ENCODE results near the gene ZNF641. TPM values are rescaled to one million over a fixed set of nuclear protein-coding genes. Genes with fewer than 3 reads are reported as not detected.
A peak's percentile ranks its signal among the peaks of the same experiment; 100 is the strongest.

ZNF641 gene
- total RNA-seq, 2 experiments from 2014 or later, result 12.6 to 16.2 TPM

DNA sequence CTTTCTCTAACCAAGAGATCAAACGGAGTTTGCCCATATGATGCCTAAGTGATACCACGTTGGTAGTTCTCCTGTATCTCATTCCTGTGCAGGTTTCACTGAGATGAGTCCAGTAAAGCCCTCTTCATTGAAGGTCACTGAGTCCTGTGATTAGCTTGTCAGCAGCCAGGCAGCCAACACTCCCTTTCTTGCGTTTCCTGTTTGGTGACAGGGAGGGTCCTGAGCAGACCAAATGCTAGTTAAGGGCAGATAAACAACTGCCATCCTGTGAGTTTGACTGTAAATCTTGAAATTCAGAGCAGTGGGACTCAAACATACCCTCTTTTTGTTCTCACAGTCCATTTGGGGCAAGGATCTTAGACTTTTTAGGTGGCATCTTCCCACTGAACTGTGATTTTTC is 39.4 kb downstream of the ZNF641 start:
- H3K4me1 Mint-ChIP-seq, result no peaks in the 10 kb centered on the region
- H3K27ac Mint-ChIP-seq, result no peak overlapping the region
- ATAC-seq (no peak), DNase-seq (no peak)
- no peaks in the 10 kb centered on the region for H3K36me3 Mint-ChIP-seq
- H3K4me3 Mint-ChIP-seq, result no peak overlapping the region
- H3K27me3 Mint-ChIP-seq, result no peaks in the 10 kb centered on the region
- peaks cover under 1% of the 10 kb centered on the region for H3K9me3 Mint-ChIP-seq (ENCODE audit: low read depth)
- CTCF ChIA-PET, result no interaction called here

DNA sequence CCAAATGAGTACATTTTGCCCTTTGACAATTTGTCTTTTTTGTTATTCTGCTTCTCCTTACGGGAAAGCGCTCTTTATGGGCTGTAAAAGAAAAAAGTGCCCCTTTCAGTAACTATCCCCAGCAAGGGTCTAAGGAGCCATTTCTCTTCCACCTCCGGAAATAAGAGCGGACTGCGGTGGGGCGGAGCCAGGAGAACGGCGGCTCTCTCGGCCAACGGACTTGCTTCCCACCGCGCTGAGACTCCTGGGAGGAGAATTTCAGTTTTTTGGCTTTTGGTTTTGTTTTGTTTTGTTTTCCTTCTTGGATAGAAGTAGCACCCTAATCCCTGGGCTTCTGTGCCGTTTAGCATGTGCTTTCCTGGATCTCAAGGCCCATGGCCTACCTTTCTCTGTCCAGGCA is 43.5 kb downstream of the ZNF641 start:
- no peak overlapping the region for H3K4me3 Mint-ChIP-seq
- H3K27me3 Mint-ChIP-seq, result no peaks in the 10 kb centered on the region
- H3K36me3 Mint-ChIP-seq, result no peaks in the 10 kb centered on the region
- H3K9me3 Mint-ChIP-seq (ENCODE audit: low read depth), result no peaks in the 10 kb centered on the region
- CTCF ChIA-PET, result no interaction called here
- ATAC-seq (no peak), DNase-seq (no peak)
- H3K4me1 Mint-ChIP-seq, result no peaks in the 10 kb centered on the region
- no peak overlapping the region for H3K27ac Mint-ChIP-seq

DNA sequence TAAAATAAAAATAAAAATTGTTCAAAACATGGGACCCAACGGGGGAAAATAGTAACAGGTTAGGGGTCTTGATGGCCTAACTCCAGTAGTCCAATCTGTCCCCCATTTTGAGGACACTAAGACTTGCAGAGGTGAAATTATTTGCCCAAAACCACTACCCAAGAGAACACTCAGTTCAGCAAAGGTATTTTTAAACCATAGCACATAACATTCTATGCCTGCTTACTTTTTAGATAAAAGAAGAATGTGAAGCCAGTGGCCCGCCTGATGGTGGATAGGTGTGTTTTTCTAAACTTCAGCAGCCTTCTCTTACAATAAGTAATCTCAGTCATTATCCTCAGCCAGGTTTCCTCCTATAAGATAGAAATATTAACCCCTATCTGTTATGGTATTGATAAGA is 45.5 kb downstream of the ZNF641 start:
- H3K4me1 Mint-ChIP-seq, result no peaks in the 10 kb centered on the region
- H3K4me3 Mint-ChIP-seq, result no peak overlapping the region

DNA sequence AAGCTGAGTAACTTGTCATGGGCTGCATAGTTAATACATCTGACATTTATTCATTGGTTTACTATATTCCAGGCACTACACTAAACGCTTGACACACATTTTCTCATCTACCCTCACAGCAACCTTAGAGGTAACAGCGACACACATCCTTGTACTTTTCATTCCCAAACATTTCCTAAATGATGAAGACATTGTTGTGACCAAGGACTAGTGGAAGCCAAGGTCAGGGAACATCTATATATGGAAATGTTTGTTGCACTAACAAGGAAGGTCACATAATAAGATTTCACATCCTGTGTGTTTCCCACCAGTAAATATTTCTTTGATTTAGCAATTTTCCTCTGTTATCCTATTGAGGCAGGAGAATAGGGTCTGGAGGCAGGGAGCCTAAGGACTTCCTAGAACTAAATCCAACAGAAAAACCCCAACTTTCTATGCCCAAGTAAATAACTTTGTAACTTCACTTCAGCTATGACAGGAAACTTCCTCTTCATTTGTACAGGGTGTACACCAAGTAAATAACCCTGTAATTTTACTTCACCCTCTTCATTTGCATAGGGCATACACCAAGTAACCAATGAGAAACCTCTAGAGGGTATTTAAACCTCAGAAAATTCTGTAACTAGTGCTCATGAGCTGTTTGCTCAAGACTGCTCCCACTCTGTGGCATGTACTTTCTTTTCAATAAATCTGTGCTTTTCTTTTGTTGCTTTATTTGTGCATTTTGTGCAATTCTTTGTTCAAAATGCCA is 48.4 kb downstream of the ZNF641 start:
- Mint-ChIP-seq H3K27ac (no peak overlapping the region), H3K27me3 (peaks cover 7% of the 10 kb centered on the region), H3K36me3 (no peaks in the 10 kb centered on the region), H3K4me3 (no peak overlapping the region), H3K9me3 (ENCODE audit: low read depth) (no peaks in the 10 kb centered on the region), H3K4me1 (no peaks in the 10 kb centered on the region)
- no peak for DNase-seq
- CTCF ChIA-PET, result interaction anchor here (0.6 kb wide), 1 partner anchor 343 kb away, joined by 3 read pairs; no protein-coding TSS in a partner anchor
- no peak for ATAC-seq

More for the DNA sequence above, 45.5 kb downstream of the ZNF641 start:
- ATAC-seq (no peak), DNase-seq (no peak)
- Mint-ChIP-seq H3K27ac (no peak overlapping the region), H3K27me3 (no peaks in the 10 kb centered on the region), H3K9me3 (ENCODE audit: low read depth) (no peaks in the 10 kb centered on the region), H3K36me3 (no peaks in the 10 kb centered on the region)
- CTCF ChIA-PET, result interaction anchor here (0.5 kb wide), 1 partner anchor 428 kb away, joined by 3 read pairs; no protein-coding TSS in a partner anchor

DNA sequence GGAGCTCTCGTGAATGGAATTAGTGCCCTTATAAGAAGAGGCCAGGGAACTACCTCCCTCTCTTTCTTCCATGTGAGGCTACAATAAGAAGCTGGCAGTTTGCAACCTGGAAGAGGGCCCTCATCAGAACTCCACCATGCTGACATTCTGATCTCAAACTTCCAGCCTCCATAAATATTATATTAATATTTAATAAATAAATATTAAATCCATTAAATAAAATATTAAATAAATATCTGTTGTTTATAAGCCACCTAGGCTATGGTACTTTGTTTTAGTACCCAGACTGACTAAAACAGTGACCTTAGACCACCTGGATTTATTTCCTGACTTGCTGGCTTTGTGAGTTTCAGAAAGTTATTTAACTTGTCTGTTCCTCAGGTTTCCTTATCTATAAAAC is 49.9 kb downstream of the ZNF641 start:
- Mint-ChIP-seq H3K27ac (no peak overlapping the region), H3K4me1 (peaks cover 12% of the 10 kb centered on the region)
- CTCF ChIA-PET, result no interaction called here

DNA sequence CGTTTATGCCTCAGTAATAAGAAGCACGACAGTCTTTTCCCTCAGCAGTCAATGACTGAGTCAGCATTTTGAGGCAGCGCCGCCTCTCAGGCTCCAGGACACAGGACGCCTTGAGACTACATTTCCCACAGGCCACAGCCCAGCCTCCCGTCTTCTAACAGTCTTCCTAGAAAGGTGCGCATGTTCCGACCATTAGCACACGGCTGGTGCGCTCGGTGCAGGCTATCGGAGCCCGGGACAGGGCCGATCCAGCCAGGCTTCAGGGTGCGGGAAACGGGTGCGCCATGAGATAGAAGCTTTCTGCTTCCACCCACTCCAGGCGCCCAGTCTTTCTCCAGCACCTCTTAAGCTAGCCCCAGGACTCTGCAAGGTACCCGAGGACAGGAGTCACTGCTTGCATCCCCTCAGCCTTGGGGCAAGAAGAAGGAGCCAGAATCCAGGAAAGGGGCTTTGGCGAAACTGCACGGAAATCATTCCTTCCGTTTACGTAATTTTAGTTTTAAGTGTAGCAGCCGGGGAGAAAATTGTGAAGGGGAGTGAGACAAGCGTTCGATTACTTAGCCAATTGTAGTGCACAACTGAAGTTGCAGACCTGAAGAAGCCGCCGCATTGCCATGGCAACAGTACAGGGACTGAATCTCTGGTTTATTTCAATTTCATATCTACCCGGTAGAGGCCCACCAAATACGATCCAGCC is 54.0 kb downstream of the ZNF641 start:
- peaks cover 15% of the 10 kb centered on the region for H3K4me1 Mint-ChIP-seq
- H3K36me3 Mint-ChIP-seq, result no peaks in the 10 kb centered on the region
- H3K9me3 Mint-ChIP-seq (ENCODE audit: low read depth), result no peaks in the 10 kb centered on the region
- no peak overlapping the region for H3K27ac Mint-ChIP-seq
- CTCF ChIA-PET, result no interaction called here
- peak; percentile 88 for ATAC-seq
- peaks cover 18% of the 10 kb centered on the region for H3K27me3 Mint-ChIP-seq
- DNase-seq, result peak; percentile 68
- H3K4me3 Mint-ChIP-seq, result peak overlapping the region; percentile 51

More for the DNA sequence above, 49.9 kb downstream of the ZNF641 start:
- ATAC-seq, result no peak
- Mint-ChIP-seq H3K27me3 (peaks cover 17% of the 10 kb centered on the region), H3K4me3 (no peak overlapping the region), H3K9me3 (ENCODE audit: low read depth) (no peaks in the 10 kb centered on the region), H3K36me3 (no peaks in the 10 kb centered on the region)
- no peak for DNase-seq

DNA sequence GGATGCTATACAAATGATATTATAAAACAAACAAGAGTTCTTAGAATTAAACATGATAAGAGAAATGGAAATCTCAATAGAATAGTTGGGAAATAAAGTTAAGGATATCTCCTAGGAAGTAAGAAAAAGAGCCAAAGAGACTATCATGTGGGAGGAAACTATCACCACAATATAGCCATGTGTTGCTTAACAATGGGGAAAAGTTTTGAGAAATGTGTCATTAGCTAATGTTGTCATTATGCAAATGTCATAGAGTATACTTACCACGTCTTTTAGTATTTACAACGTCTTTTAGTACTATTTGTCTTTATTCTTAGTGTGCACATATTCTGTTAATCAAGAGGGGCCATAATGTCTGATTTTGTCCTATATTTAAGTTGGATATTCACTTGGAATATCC is 58.7 kb downstream of the ZNF641 start:
- Mint-ChIP-seq H3K4me3 (no peak overlapping the region), H3K4me1 (peaks cover 14% of the 10 kb centered on the region), H3K27me3 (peaks cover 24% of the 10 kb centered on the region), H3K36me3 (no peaks in the 10 kb centered on the region), H3K27ac (no peak overlapping the region), H3K9me3 (ENCODE audit: low read depth) (no peaks in the 10 kb centered on the region)
- CTCF ChIA-PET, result no interaction called here
- no peak for ATAC-seq
- DNase-seq, result no peak

DNA sequence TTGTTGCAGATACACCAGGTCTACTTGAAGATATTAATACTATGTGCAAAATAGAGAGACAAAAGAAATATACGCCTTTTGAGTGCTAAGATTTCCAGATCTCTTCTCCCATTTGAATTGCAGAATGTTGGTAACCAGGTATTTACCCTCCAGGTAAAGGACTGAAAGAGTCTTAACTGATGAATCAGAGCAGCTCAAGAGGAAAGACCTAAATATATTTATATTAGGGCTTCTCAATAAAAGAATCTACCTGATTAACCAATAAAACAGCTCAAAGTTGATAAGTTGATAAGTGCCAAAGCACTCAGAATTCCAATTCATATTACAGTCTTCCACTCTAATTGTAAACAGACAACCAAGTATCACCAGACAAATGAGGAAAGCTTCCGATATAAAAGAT is 59.2 kb downstream of the ZNF641 start:
- no peak overlapping the region for H3K4me3 Mint-ChIP-seq
- CTCF ChIA-PET, result no interaction called here
- no peaks in the 10 kb centered on the region for H3K36me3 Mint-ChIP-seq
- H3K4me1 Mint-ChIP-seq, result peaks cover 10% of the 10 kb centered on the region
- H3K27ac Mint-ChIP-seq, result no peak overlapping the region
- no peak for DNase-seq
- ATAC-seq, result no peak
- peaks cover 19% of the 10 kb centered on the region for H3K27me3 Mint-ChIP-seq
- H3K9me3 Mint-ChIP-seq (ENCODE audit: low read depth), result no peaks in the 10 kb centered on the region

DNA sequence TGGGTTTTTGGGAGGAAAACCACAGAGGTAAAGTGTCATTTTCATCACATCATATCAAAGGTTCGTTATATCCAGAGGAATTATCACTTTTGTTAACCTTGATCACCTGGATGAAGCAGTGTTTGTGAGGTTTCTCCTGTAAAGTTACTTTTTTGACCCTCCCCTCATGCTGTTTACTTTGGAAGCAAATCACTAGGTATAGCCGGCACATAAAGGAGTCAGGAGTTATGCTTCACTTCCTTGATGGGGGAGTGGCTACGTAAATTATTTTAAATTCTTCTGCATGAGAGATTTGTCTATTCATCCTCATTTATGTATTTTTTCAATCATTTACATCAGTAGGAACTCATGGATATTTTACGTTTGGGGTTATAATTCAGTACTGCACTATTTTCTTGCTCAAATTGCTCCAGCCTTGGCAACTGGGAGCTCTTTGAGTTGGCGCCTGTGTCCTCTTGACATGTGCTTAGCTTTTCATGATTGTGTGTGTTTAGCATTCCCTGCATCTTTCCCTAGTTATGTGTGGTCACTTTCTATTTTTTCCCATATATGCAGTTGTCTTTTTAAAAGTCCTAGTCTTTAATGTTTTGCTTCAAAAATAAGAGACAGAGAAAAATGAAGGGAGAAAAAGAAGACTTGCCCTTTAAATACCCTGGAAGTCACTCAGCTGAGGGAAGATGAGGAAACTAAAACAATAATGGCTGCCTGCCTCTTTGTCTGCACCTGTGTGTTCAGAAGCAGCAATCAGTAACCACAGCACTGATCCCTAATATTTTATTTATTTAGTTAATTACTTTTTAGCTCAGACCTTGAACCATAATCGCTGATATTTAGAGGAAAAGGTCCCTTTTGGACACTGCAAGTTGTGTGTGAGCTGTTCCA is 62.1 kb downstream of the ZNF641 start:
- CTCF ChIA-PET, result interaction anchor here (2.3 kb wide), 1 partner anchor 329 kb away, joined by 5 read pairs; no protein-coding TSS in a partner anchor
- Mint-ChIP-seq H3K27ac (no peak overlapping the region), H3K4me1 (peaks cover 12% of the 10 kb centered on the region), H3K4me3 (no peak overlapping the region), H3K36me3 (no peaks in the 10 kb centered on the region), H3K9me3 (ENCODE audit: low read depth) (no peaks in the 10 kb centered on the region), H3K27me3 (peaks cover 17% of the 10 kb centered on the region)
- no peak for ATAC-seq
- DNase-seq, result no peak

Other genes starting within 250 kb of the ZNF641 start
- 10 to 100 TPM; 41.3 to 54.8 TPM for gene SENP1, start 244.8 kb downstream of the ZNF641 start, total RNA-seq
- 10 to 100 TPM; 25.0 to 28.3 TPM for gene PFKM, start 231.6 kb downstream of the ZNF641 start, total RNA-seq
- gene ASB8, start 193.4 kb downstream of the ZNF641 start, total RNA-seq, result 10 to 100 TPM; 40.2 to 43.1 TPM
- gene CCDC184, start 167.3 kb downstream of the ZNF641 start, total RNA-seq, result under 1 TPM; 0.32 to 0.63 TPM
- gene OR10AD1, start 147.6 kb downstream of the ZNF641 start, total RNA-seq, result not detected
- not detected for gene ANP32D, start 121.6 kb upstream of the ZNF641 start, total RNA-seq
- gene C12orf54, start 131.6 kb upstream of the ZNF641 start, total RNA-seq, result not detected
- gene OR8S1, start 174.7 kb upstream of the ZNF641 start, total RNA-seq, result not detected
- gene LALBA, start 219.1 kb upstream of the ZNF641 start, total RNA-seq, result not detected

Measured in activated CD8-positive, alpha-beta memory T cell treated with anti-CD3 and anti-CD28 coated beads, Interleukin-2, amount 10 ng/mL, durations not matched to agents 7 days and 5 days (primary cell).